DOHH2 (cell line): ENCODE results near the gene DNAH3.

Experiments used
- EZH2phosphoT487 ChIP-seq: fragments of 200-600 bp; sonication (generic); IDR thresholded peaks from 2 replicates; pipeline ENCODE4 v1.6.1; 2017; ENCODE audit warnings: borderline replicate concordance, mild to moderate bottlenecking, antibody characterized with exemption, low read length, moderate library complexity, mixed read lengths
- TF ChIP-seq, protein P1 (sequence below): fragments of 200-600 bp; sonication (generic); IDR thresholded peaks from one replicate; pipeline ENCODE4 v1.5.1; 2014; ENCODE audit warnings: antibody characterized with exemption, mild to moderate bottlenecking, low read depth, low read length; ENCODE audit not compliant: poor library complexity, severe bottlenecking

DNA sequence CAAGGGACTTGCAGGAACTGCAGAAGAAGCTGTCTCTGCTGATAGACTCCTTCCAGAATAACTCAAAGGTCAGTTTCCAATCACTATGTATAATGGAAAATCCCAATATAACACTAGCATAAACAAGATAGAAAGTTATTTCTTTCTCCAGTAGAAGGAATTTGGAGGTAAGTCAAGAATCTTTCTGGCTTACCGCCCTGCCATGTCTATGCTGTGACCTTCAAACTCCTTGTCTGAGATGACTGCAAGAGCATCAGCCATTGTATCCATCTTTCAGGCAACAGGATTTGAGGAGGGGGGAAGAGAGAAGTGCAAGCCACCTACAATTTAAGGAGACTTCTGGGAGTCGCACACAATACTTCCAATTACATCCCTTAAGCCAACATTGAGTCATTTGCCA lies 10.6 kb upstream of the DNAH3 start:
- TF ChIP-seq, protein P1, sequence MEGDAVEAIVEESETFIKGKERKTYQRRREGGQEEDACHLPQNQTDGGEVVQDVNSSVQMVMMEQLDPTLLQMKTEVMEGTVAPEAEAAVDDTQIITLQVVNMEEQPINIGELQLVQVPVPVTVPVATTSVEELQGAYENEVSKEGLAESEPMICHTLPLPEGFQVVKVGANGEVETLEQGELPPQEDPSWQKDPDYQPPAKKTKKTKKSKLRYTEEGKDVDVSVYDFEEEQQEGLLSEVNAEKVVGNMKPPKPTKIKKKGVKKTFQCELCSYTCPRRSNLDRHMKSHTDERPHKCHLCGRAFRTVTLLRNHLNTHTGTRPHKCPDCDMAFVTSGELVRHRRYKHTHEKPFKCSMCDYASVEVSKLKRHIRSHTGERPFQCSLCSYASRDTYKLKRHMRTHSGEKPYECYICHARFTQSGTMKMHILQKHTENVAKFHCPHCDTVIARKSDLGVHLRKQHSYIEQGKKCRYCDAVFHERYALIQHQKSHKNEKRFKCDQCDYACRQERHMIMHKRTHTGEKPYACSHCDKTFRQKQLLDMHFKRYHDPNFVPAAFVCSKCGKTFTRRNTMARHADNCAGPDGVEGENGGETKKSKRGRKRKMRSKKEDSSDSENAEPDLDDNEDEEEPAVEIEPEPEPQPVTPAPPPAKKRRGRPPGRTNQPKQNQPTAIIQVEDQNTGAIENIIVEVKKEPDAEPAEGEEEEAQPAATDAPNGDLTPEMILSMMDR, result no peak
- no peak for TF ChIP-seq EZH2phosphoT487
